Colonic mucosa (tissue), 4 donors: ENCODE data around the gene TGM6. TPM values are rescaled to one million over a fixed set of nuclear protein-coding genes. Genes with fewer than 3 reads are reported as not detected.

Experiments
- DNase-seq: peaks from one replicate; pipeline ENCODE4 v3.0.0-alpha.2; 2020
- H3K27ac ChIP-seq: fragments of 200-600 bp; one replicate; pipeline ENCODE4 v1.8.0; 2021
- H3K27me3 ChIP-seq: fragments of 200-600 bp; one replicate; pipeline ENCODE4 v1.8.0; 2021
- H3K36me3 ChIP-seq: fragments of 200-600 bp; one replicate; pipeline ENCODE4 v1.8.0; 2021
- H3K4me1 ChIP-seq: fragments of 200-600 bp; one replicate; pipeline ENCODE4 v1.8.0; 2021; ENCODE audit warnings: mild to moderate bottlenecking
- H3K4me3 ChIP-seq: fragments of 200-600 bp; one replicate; pipeline ENCODE4 v1.8.0; 2021
- H3K9ac ChIP-seq, 2 donors: one replicate each; pipeline ENCODE4 v1.7.0; 2013; ENCODE audit warnings: control low read depth in 2 of 2, low read depth in 2 of 2, low read length in 2 of 2
- H3K9me3 ChIP-seq: fragments of 200-600 bp; one replicate; pipeline ENCODE4 v1.8.0; 2021
- CTCF ChIP-seq: fragments of 200-600 bp; IDR thresholded peaks from one replicate; pipeline ENCODE4 v1.8.0; 2022; ENCODE audit warnings: antibody characterized with exemption, mild to moderate bottlenecking
- intact Hi-C: fragments of 100-400 bp; cut with DNase I; formaldehyde crosslinking; loops from one replicate; pipeline ENCODE4 v1.14.1; 2022
- total RNA-seq, 2 donors: library from RNA; stranded (reverse); fragmentation: NEBNext Ultra II Directional in 1 of 2; extraction: Animal tissue kit (Norgen Biotek cat#: 25700) in 1 of 2; gene quantifications; one replicate each; pipeline ENCODE4 v1.2.1, GENCODE V29; 2021
- donor health status: healthy.
- donor health status: DM: no; HTN: no; CAD: no.
- donor health status: DM: no; HTN: no; CAD: no.

Gene TGM6
- total RNA-seq, 2 donors from 2014 or later, result not detected

GRCh38 chr20:2476742-2477615, 96.3 kb downstream of the TGM6 start:
- DNase-seq, result no peak
- intact Hi-C loops, result no loop called here
- Histone ChIP-seq H3K4me1 (no peaks in the 10 kb centered on the region), H3K27ac (no peak overlapping the region), H3K27me3 (no peaks in the 10 kb centered on the region), H3K9ac (no peak overlapping the region), H3K4me3 (no peak overlapping the region), H3K9me3 (no peaks in the 10 kb centered on the region), H3K36me3 (no peaks in the 10 kb centered on the region)
- TF ChIP-seq CTCF, result no peak

GRCh38 chr20:2480381-2480780, 99.7 kb downstream of the TGM6 start:
- intact Hi-C loops, result no loop called here
- Histone ChIP-seq H3K4me1 (no peaks in the 10 kb centered on the region), H3K9me3 (no peaks in the 10 kb centered on the region), H3K9ac (no peak overlapping the region), H3K27ac (no peak overlapping the region), H3K27me3 (no peaks in the 10 kb centered on the region), H3K4me3 (no peak overlapping the region), H3K36me3 (no peaks in the 10 kb centered on the region)
- no peak for DNase-seq
- TF ChIP-seq CTCF, result no peak

Other genes with a start within 250 kb of the TGM6 start
- under 1 TPM; 0.27 to 0.82 TPM for gene TGM3, start 84.9 kb upstream of the TGM6 start, total RNA-seq
- gene SNRPB, start 89.9 kb downstream of the TGM6 start, total RNA-seq, result 100 to 1,000 TPM; 150 to 311 TPM
- 1 to 10 TPM; 6.5 to 8.5 TPM for gene ZNF343, start 128.0 kb downstream of the TGM6 start, total RNA-seq
- gene TMC2, start 155.7 kb downstream of the TGM6 start, total RNA-seq, result under 1 TPM in 1 of 2 donors, not detected in 1; 0.25 TPM